Activated CD4-positive, alpha-beta T cell treated with anti-CD3 and anti-CD28 coated beads for 1 hour (primary cell): ENCODE measurements around the gene PSME3IP1.
A peak's percentile ranks its signal among the peaks of the same experiment; 100 is the strongest.
"Not testable (repeated sequence)": the region's sequence is repeated elsewhere in the genome, so short reads cannot be mapped to it uniquely, and the experiment has no call there.

Source experiments
- DNase-seq: peaks from one replicate; pipeline ENCODE4 v3.0.0-alpha.2; 2020

PSME3IP1 gene

GRCh38 chr16:57196753-57197152, 10.9 kb upstream of the PSME3IP1 start:
- DNase-seq, result no peak

GRCh38 chr16:57196286-57196685, 10.4 kb upstream of the PSME3IP1 start:
- DNase-seq, result no peak

- DNase-seq, result no peak
Observed at GRCh38 chr16:57194512-57194911, 8.7 kb upstream of the PSME3IP1 start.

- no peak for DNase-seq
Observed at GRCh38 chr16:57192720-57193486, 7.1 kb upstream of the PSME3IP1 start.

GRCh38 chr16:57192146-57192545, 6.3 kb upstream of the PSME3IP1 start:
- no peak for DNase-seq

- no peak for DNase-seq
Observed at GRCh38 chr16:57191056-57191571, 5.3 kb upstream of the PSME3IP1 start.

- DNase-seq, result no peak
Observed at GRCh38 chr16:57190136-57190535, 4.3 kb upstream of the PSME3IP1 start.

- not testable (repeated sequence) for DNase-seq
Observed at GRCh38 chr16:57189527-57189926, 3.7 kb upstream of the PSME3IP1 start.

GRCh38 chr16:57188711-57189002, 2.8 kb upstream of the PSME3IP1 start:
- DNase-seq, result no peak

GRCh38 chr16:57187902-57188710, 2.3 kb upstream of the PSME3IP1 start:
- not testable (repeated sequence) for DNase-seq

- peak; percentile 11 for DNase-seq
Observed at GRCh38 chr16:57186872-57187854, 1.3 kb upstream of the PSME3IP1 start.

GRCh38 chr16:57185446-57185944, 344 bp downstream of the PSME3IP1 start:
- DNase-seq, result no peak

- no peak for DNase-seq
Observed at GRCh38 chr16:57184887-57185445, 873 bp downstream of the PSME3IP1 start.

- no peak for DNase-seq
Observed at GRCh38 chr16:57184113-57184512, 1.7 kb downstream of the PSME3IP1 start.

- no peak for DNase-seq
Observed at GRCh38 chr16:57179215-57179828, 6.5 kb downstream of the PSME3IP1 start.

GRCh38 chr16:57178793-57179212, 7.0 kb downstream of the PSME3IP1 start:
- no peak for DNase-seq

- no peak for DNase-seq
Observed at GRCh38 chr16:57178196-57178595, 7.6 kb downstream of the PSME3IP1 start.

GRCh38 chr16:57175896-57176295, 9.9 kb downstream of the PSME3IP1 start:
- DNase-seq, result no peak

GRCh38 chr16:57172721-57173290, 13.0 kb downstream of the PSME3IP1 start:
- DNase-seq, result no peak

- DNase-seq, result no peak
Observed at GRCh38 chr16:57169327-57169726, 16.5 kb downstream of the PSME3IP1 start.

GRCh38 chr16:57167953-57168352, 17.9 kb downstream of the PSME3IP1 start:
- no peak for DNase-seq
